ENCODE results near the gene GUCY1A2. TPM values are rescaled to one million over a fixed set of nuclear protein-coding genes. Genes with fewer than 3 reads are reported as not detected.

The GUCY1A2 gene
- total RNA-seq, 6 donors from 2014 or later, result 4.2 to 22.9 (median 9.2) TPM

DNA sequence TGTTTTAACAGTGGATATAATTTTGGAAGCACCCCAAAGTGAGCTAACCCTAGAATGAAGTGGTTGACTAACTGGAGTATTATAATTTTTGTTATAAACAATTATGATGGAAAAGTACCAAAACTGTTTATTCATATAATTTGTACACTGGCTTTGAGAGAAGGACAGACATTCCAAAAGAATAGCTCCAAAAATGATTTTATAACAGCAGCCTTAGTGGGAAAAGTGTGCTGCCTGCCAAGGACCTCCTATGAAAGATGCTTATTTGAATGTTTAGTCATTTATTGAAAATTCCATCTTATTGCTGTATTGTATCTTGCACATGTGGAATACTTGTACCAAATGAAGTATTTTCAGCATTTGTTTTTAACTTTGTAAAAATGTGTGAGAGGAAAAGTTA lies 169.8 kb downstream of the GUCY1A2 start:
- Histone ChIP-seq H3K9me3 (no peaks in the 10 kb centered on the region), H3K4me1 (no peaks in the 10 kb centered on the region), H3K36me3 (no peaks in the 10 kb centered on the region), H3K27ac (no peak overlapping the region), H3K4me3 (no peak overlapping the region), H3K27me3 (no peaks in the 10 kb centered on the region)
- TF ChIP-seq, protein P1, sequence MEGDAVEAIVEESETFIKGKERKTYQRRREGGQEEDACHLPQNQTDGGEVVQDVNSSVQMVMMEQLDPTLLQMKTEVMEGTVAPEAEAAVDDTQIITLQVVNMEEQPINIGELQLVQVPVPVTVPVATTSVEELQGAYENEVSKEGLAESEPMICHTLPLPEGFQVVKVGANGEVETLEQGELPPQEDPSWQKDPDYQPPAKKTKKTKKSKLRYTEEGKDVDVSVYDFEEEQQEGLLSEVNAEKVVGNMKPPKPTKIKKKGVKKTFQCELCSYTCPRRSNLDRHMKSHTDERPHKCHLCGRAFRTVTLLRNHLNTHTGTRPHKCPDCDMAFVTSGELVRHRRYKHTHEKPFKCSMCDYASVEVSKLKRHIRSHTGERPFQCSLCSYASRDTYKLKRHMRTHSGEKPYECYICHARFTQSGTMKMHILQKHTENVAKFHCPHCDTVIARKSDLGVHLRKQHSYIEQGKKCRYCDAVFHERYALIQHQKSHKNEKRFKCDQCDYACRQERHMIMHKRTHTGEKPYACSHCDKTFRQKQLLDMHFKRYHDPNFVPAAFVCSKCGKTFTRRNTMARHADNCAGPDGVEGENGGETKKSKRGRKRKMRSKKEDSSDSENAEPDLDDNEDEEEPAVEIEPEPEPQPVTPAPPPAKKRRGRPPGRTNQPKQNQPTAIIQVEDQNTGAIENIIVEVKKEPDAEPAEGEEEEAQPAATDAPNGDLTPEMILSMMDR (IDR thresholded peaks at IDR 0.05), result no peak
- TF ChIP-seq EP300 (IDR thresholded peaks at IDR 0.05) (no peak), POLR2AphosphoS5 (IDR thresholded peaks at IDR 0.05) (no peak), POLR2A (IDR thresholded peaks at IDR 0.05) (no peak)
- DNase-seq (no peak), ATAC-seq (ENCODE audit: low FRiP score in 2 of 2) (no peak)

GRCh38 chr11:106842134-106842533 lies 176.1 kb downstream of the GUCY1A2 start:
- no peaks in the 10 kb centered on the region for H3K9me3 ChIP-seq
- H3K27me3 ChIP-seq, result no peaks in the 10 kb centered on the region
- no peak for TF ChIP-seq POLR2A (IDR thresholded peaks at IDR 0.05)
- TF ChIP-seq, protein P1 (IDR thresholded peaks at IDR 0.05), result no peak
- no peak for TF ChIP-seq EP300 (IDR thresholded peaks at IDR 0.05)
- TF ChIP-seq POLR2AphosphoS5 (IDR thresholded peaks at IDR 0.05), result no peak
- DNase-seq (no peak), ATAC-seq (ENCODE audit: low FRiP score in 2 of 2) (peak in 1 of 2 donors; percentile 37)
- H3K27ac ChIP-seq, result no peak overlapping the region
- H3K36me3 ChIP-seq, result no peaks in the 10 kb centered on the region
- H3K4me1 ChIP-seq, result no peaks in the 10 kb centered on the region
- no peak overlapping the region for H3K4me3 ChIP-seq

DNA sequence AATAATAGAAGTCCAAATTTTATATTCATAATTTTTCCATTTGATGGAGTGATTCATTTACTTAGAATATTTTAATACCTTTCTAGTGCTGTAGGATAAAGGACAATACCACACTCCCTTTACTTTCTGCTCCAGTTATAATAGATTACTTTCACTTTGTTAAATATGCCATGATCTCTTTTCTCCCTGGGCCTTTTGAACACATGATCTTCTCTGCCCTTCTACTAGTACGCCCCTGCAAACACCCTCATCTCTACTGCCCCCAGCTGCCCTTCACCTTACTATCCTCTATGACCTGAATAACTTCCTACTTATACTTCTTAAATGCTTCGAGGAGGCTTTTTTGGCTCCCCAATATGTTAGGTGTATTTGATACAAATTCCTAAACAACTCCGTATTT lies 177.3 kb downstream of the GUCY1A2 start:
- DNase-seq (no peak), ATAC-seq (ENCODE audit: low FRiP score in 2 of 2) (no peak)
- Histone ChIP-seq H3K4me3 (no peak overlapping the region), H3K27ac (no peak overlapping the region), H3K27me3 (no peaks in the 10 kb centered on the region), H3K9me3 (no peaks in the 10 kb centered on the region), H3K4me1 (no peaks in the 10 kb centered on the region), H3K36me3 (no peaks in the 10 kb centered on the region)
- 64% methylated on average over 3 of the region's 3 CpGs for WGBS, 2 donors
- TF ChIP-seq POLR2AphosphoS5 (IDR thresholded peaks at IDR 0.05), result no peak
- TF ChIP-seq, protein P1 (IDR thresholded peaks at IDR 0.05), result no peak
- no peak for TF ChIP-seq EP300 (IDR thresholded peaks at IDR 0.05)
- no peak for TF ChIP-seq POLR2A (IDR thresholded peaks at IDR 0.05)

GRCh38 chr11:106840146-106840545 lies 178.1 kb downstream of the GUCY1A2 start:
- H3K36me3 ChIP-seq, result no peaks in the 10 kb centered on the region
- 82 to 89% methylated on average over 1 of the region's 1 CpG for WGBS, 2 donors
- no peak for TF ChIP-seq POLR2A (IDR thresholded peaks at IDR 0.05)
- no peak for TF ChIP-seq EP300 (IDR thresholded peaks at IDR 0.05)
- TF ChIP-seq, protein P1 (IDR thresholded peaks at IDR 0.05), result no peak
- TF ChIP-seq POLR2AphosphoS5 (IDR thresholded peaks at IDR 0.05), result no peak
- no peak overlapping the region for H3K27ac ChIP-seq
- no peaks in the 10 kb centered on the region for H3K9me3 ChIP-seq
- DNase-seq, result no peak
- H3K27me3 ChIP-seq, result no peaks in the 10 kb centered on the region
- H3K4me1 ChIP-seq, result no peaks in the 10 kb centered on the region
- no peak for ATAC-seq (ENCODE audit: low FRiP score in 2 of 2)
- no peak overlapping the region for H3K4me3 ChIP-seq

- no peaks in the 10 kb centered on the region for H3K27me3 ChIP-seq
- no peaks in the 10 kb centered on the region for H3K4me1 ChIP-seq
- H3K4me3 ChIP-seq, result no peak overlapping the region
- ATAC-seq (ENCODE audit: low FRiP score in 2 of 2) (no peak), DNase-seq (no peak)
- TF ChIP-seq, protein P1 (IDR thresholded peaks at IDR 0.05), result no peak
- TF ChIP-seq POLR2AphosphoS5 (IDR thresholded peaks at IDR 0.05) (no peak), POLR2A (IDR thresholded peaks at IDR 0.05) (no peak), EP300 (IDR thresholded peaks at IDR 0.05) (no peak)
- H3K27ac ChIP-seq, result no peak overlapping the region
- no peaks in the 10 kb centered on the region for H3K9me3 ChIP-seq
- H3K36me3 ChIP-seq, result no peaks in the 10 kb centered on the region
- 79 to 83% methylated on average over 2 of the region's 2 CpGs for WGBS, 2 donors
These were observed 183.7 kb downstream of the GUCY1A2 start for GRCh38 chr11:106834567-106834966.

Data from upper lobe of left lung (tissue), 6 donors.